Mesothelial cell of epicardium (in vitro differentiated cells): ENCODE measurements around the gene OBSL1. TPM values are rescaled to one million over a fixed set of nuclear protein-coding genes. Genes with fewer than 3 reads are reported as not detected.
A peak's percentile ranks its signal among the peaks of the same experiment; 100 is the strongest.

Source experiments
- DNase-seq, 2 experiments: peaks; one replicate each; pipeline ENCODE4 v3.0.0; 2021; ENCODE audit warnings: low spot score in 2 of 2; ENCODE audit not compliant: unreplicated experiment in 2 of 2
- H3K27ac Mint-ChIP-seq: 2 replicates; pipeline ENCODE4 v1.8.0; 2021; ENCODE audit warnings: mixed read lengths
- H3K27me3 Mint-ChIP-seq: 2 replicates; pipeline ENCODE4 v1.8.0; 2021; ENCODE audit warnings: low read depth, mixed read lengths
- H3K36me3 Mint-ChIP-seq: 2 replicates; pipeline ENCODE4 v1.8.0; 2021; ENCODE audit warnings: mixed read lengths
- H3K4me1 Mint-ChIP-seq: 2 replicates; pipeline ENCODE4 v1.8.0; 2021; ENCODE audit warnings: mixed read lengths
- H3K4me3 Mint-ChIP-seq: 2 replicates; pipeline ENCODE4 v1.8.0; 2021; ENCODE audit warnings: mild to moderate bottlenecking, moderate library complexity, mixed read lengths
- H3K9me3 Mint-ChIP-seq: 2 replicates; pipeline ENCODE4 v1.8.0; 2021; ENCODE audit warnings: mixed read lengths
- CTCF ChIP-seq: fragments of 200-600 bp; sonication (generic); IDR thresholded peaks from one replicate; pipeline ENCODE4 v1.5.0; 2021; ENCODE audit warnings: antibody characterized with exemption; ENCODE audit not compliant: unreplicated experiment
- total RNA-seq: library from RNA; stranded (reverse); gene quantifications from 3 replicates; pipeline ENCODE4 v1.2.1, GENCODE V29; 2021

OBSL1 gene
- 307 to 319 TPM (median 316 TPM) in 3 replicates for total RNA-seq

GRCh38 chr2:219571311-219572236 lies at the start of gene OBSL1:
Gene OBSL1, minus strand, starts transcription at chr2:219571539. Its CDS starts 307 bp downstream, at chr2:219571232.
- no peak for TF ChIP-seq CTCF
- Mint-ChIP-seq H3K36me3 (peaks cover 8% of the 10 kb centered on the region), H3K27me3 (no peaks in the 10 kb centered on the region), H3K9me3 (no peaks in the 10 kb centered on the region), H3K27ac (peak within 1 kb of the TSS; percentile 77), H3K4me1 (peaks cover 33% of the 10 kb centered on the region), H3K4me3 (peak within 1 kb of the TSS; percentile 65)
- DNase-seq, result peak; percentile 64 to 78

- Mint-ChIP-seq H3K27ac (no peak overlapping the region), H3K36me3 (no peaks in the 10 kb centered on the region)
- TF ChIP-seq CTCF, result no peak
Observed at GRCh38 chr2:219620546-219620945, 49.2 kb upstream of the OBSL1 start.

GRCh38 chr2:219619235-219619634 lies 47.9 kb upstream of the OBSL1 start:
- H3K27ac Mint-ChIP-seq, result no peak overlapping the region
- H3K27me3 Mint-ChIP-seq, result peaks cover 4% of the 10 kb centered on the region
- H3K4me3 Mint-ChIP-seq, result no peak overlapping the region
- H3K4me1 Mint-ChIP-seq, result no peaks in the 10 kb centered on the region
- TF ChIP-seq CTCF, result no peak
- H3K9me3 Mint-ChIP-seq, result no peaks in the 10 kb centered on the region
- DNase-seq, result no peak
- peaks cover 8% of the 10 kb centered on the region for H3K36me3 Mint-ChIP-seq

More at GRCh38 chr2:219620546-219620945, 49.2 kb upstream of the OBSL1 start:
- Mint-ChIP-seq H3K27me3 (peaks cover 4% of the 10 kb centered on the region), H3K4me1 (no peaks in the 10 kb centered on the region), H3K4me3 (no peak overlapping the region), H3K9me3 (no peaks in the 10 kb centered on the region)
- DNase-seq, result no peak

- no peak for TF ChIP-seq CTCF
- no peaks in the 10 kb centered on the region for H3K9me3 Mint-ChIP-seq
- no peak overlapping the region for H3K4me3 Mint-ChIP-seq
- no peak overlapping the region for H3K27ac Mint-ChIP-seq
- peaks cover 8% of the 10 kb centered on the region for H3K36me3 Mint-ChIP-seq
- peaks cover 4% of the 10 kb centered on the region for H3K27me3 Mint-ChIP-seq
- DNase-seq, result no peak
- H3K4me1 Mint-ChIP-seq, result no peaks in the 10 kb centered on the region
Observed at GRCh38 chr2:219618733-219619122, 47.4 kb upstream of the OBSL1 start.

- H3K36me3 Mint-ChIP-seq, result peaks cover 12% of the 10 kb centered on the region
- no peak overlapping the region for H3K4me3 Mint-ChIP-seq
- DNase-seq, result no peak
- H3K4me1 Mint-ChIP-seq, result no peaks in the 10 kb centered on the region
- H3K9me3 Mint-ChIP-seq, result no peaks in the 10 kb centered on the region
- no peak for TF ChIP-seq CTCF
- no peaks in the 10 kb centered on the region for H3K27me3 Mint-ChIP-seq
- H3K27ac Mint-ChIP-seq, result no peak overlapping the region
Observed at GRCh38 chr2:219616550-219616949, 45.2 kb upstream of the OBSL1 start.
